Left renal pelvis (tissue), 4 donors: ENCODE measurements around the gene HOOK1. TPM values are rescaled to one million over a fixed set of nuclear protein-coding genes. Genes with fewer than 3 reads are reported as not detected.

Experiments used
- DNase-seq, 4 donors: peaks; one replicate each; pipeline ENCODE4 v3.0.0-alpha.2; 2013; ENCODE audit warnings: low read depth in 4 of 4, low spot score in 3 of 4
- polyA plus RNA-seq, 4 donors: library from polyadenylated mRNA; unstranded; fragments of 120-200 nt; gene quantifications; one replicate each; pipeline ENCODE4 v1.2.1, GENCODE V29; 2013; ENCODE audit not compliant: insufficient read length in 4 of 4

The HOOK1 gene
- 10 to 100 TPM in 3 of 4 donors, 1 to 10 TPM in 1; 3.5 to 84.7 (median 71.7) TPM for polyA plus RNA-seq

- no peak for DNase-seq
These were observed at the start of gene HOOK1 for GRCh38 chr1:59814901-59815825. TSS of gene HOOK1 (plus strand) at chr1:59814949. CDS start at chr1:59815118, 169 bp downstream.

- no peak for DNase-seq
These were observed 49.6 kb upstream of the HOOK1 start for GRCh38 chr1:59765011-59765730.

- no peak for DNase-seq
These were observed 48.4 kb upstream of the HOOK1 start for GRCh38 chr1:59766227-59766855.

- DNase-seq, result no peak
These were observed 47.6 kb upstream of the HOOK1 start for GRCh38 chr1:59767119-59767518.

GRCh38 chr1:59768792-59769735 is 45.7 kb upstream of the HOOK1 start:
- no peak for DNase-seq

GRCh38 chr1:59769736-59770095 is 45.0 kb upstream of the HOOK1 start:
- no peak for DNase-seq

GRCh38 chr1:59771361-59771760 is 43.4 kb upstream of the HOOK1 start:
- DNase-seq, result no peak

- DNase-seq, result no peak
These were observed 39.3 kb upstream of the HOOK1 start for GRCh38 chr1:59775480-59775879.

- no peak for DNase-seq
These were observed 37.5 kb upstream of the HOOK1 start for GRCh38 chr1:59776960-59777852.

- no peak for DNase-seq
These were observed 34.8 kb upstream of the HOOK1 start for GRCh38 chr1:59779949-59780348.

GRCh38 chr1:59788825-59789224 is 25.9 kb upstream of the HOOK1 start:
- no peak for DNase-seq

- DNase-seq, result no peak
These were observed 16.1 kb upstream of the HOOK1 start for GRCh38 chr1:59798600-59798999.

GRCh38 chr1:59803458-59804038 is 11.2 kb upstream of the HOOK1 start:
- no peak for DNase-seq

GRCh38 chr1:59804301-59804700 is 10.4 kb upstream of the HOOK1 start:
- DNase-seq, result no peak

GRCh38 chr1:59805554-59805953 is 9.2 kb upstream of the HOOK1 start:
- no peak for DNase-seq

- peak; percentile 77 to 92 (median 84) for DNase-seq
These were observed 409 bp upstream of the HOOK1 start for GRCh38 chr1:59814180-59814900.

GRCh38 chr1:59815892-59816291 is 1.1 kb downstream of the HOOK1 start:
- DNase-seq, result no peak

GRCh38 chr1:59816318-59816878 is 1.6 kb downstream of the HOOK1 start:
- DNase-seq, result no peak
